Hepatocyte (in vitro differentiated cells): ENCODE results near the gene RNF183. TPM values are rescaled to one million over a fixed set of nuclear protein-coding genes. Genes with fewer than 3 reads are reported as not detected.
"Not testable (repeated sequence)": the region's sequence is repeated elsewhere in the genome, so short reads cannot be mapped to it uniquely, and the experiment has no call there.

ENCODE experiments used
- DNase-seq: peaks from one replicate; pipeline ENCODE4 v3.0.0-alpha.2; 2016; ENCODE audit warnings: low spot score
- H2AFZ ChIP-seq: fragments of 200-600 bp; sonication (generic); 2 replicates; pipeline ENCODE4 v1.6.0; 2016; ENCODE audit warnings: antibody characterized with exemption, mild to moderate bottlenecking
- H3K27ac ChIP-seq: fragments of 200-600 bp; sonication (generic); 2 replicates; pipeline ENCODE4 v1.5.1; 2016; ENCODE audit warnings: mild to moderate bottlenecking
- H3K27me3 ChIP-seq: fragments of 200-600 bp; sonication (generic); 2 replicates; pipeline ENCODE4 v1.6.1; 2016
- H3K36me3 ChIP-seq: fragments of 200-600 bp; sonication (generic); replicated peaks from 2 replicates; pipeline ENCODE4 v1.5.1; 2016; ENCODE audit warnings: low read depth; ENCODE audit not compliant: insufficient read depth
- H3K4me1 ChIP-seq: fragments of 200-600 bp; sonication (generic); 2 replicates; pipeline ENCODE4 v1.5.1; 2016; ENCODE audit warnings: mild to moderate bottlenecking, moderate library complexity; ENCODE audit not compliant: insufficient read depth
- H3K4me2 ChIP-seq: fragments of 200-600 bp; sonication (generic); 2 replicates; pipeline ENCODE4 v1.6.0; 2016
- H3K4me3 ChIP-seq: fragments of 200-600 bp; sonication (generic); 2 replicates; pipeline ENCODE4 v1.5.1; 2016; ENCODE audit warnings: mild to moderate bottlenecking
- H3K79me2 ChIP-seq: fragments of 200-600 bp; sonication (generic); 2 replicates; pipeline ENCODE4 v1.6.0; 2017; ENCODE audit warnings: mild to moderate bottlenecking
- H3K9me2 ChIP-seq: fragments of 200-600 bp; sonication (generic); replicated peaks from 2 replicates; pipeline ENCODE4 v1.6.0; 2017; ENCODE audit warnings: mild to moderate bottlenecking; ENCODE audit not compliant: insufficient read depth
- H3K9me3 ChIP-seq: fragments of 200-600 bp; sonication (generic); 2 replicates; pipeline ENCODE4 v1.5.1; 2016; ENCODE audit warnings: low read depth, mild to moderate bottlenecking
- H4K20me1 ChIP-seq: fragments of 200-600 bp; sonication (generic); 2 replicates; pipeline ENCODE4 v1.6.0; 2016; ENCODE audit warnings: mild to moderate bottlenecking; ENCODE audit not compliant: insufficient read depth, poor library complexity, severe bottlenecking
- EZH2 ChIP-seq: fragments of 200-600 bp; sonication (generic); IDR thresholded peaks from 2 replicates; pipeline ENCODE4 v1.6.1; 2016; ENCODE audit warnings: antibody characterized with exemption, mild to moderate bottlenecking, borderline replicate concordance
- EZH2phosphoT487 ChIP-seq: fragments of 200-600 bp; sonication (generic); IDR thresholded peaks from one replicate; pipeline ENCODE4 v1.6.1; 2018; ENCODE audit warnings: antibody characterized with exemption, mild to moderate bottlenecking, low read depth, moderate library complexity; ENCODE audit not compliant: unreplicated experiment, severe bottlenecking
- WGBS: methylation state at CpG from one replicate; pipeline ENCODE4 v1.1.6; 2016; ENCODE audit warnings: low lambda C conversion rate; ENCODE audit errors: missing lambda C conversion rate; 5-methylcytosine and 5-hydroxymethylcytosine counted together
- polyA plus RNA-seq: library from polyadenylated mRNA; unstranded; fragments of >200 nt; fragmentation: Nextera tagmentation; extraction: Ambion mirVana; gene quantifications from 2 replicates; pipeline ENCODE4 v1.2.1, GENCODE V29; 2016
- total RNA-seq: library from RNA; depleted of rRNA; stranded (reverse); fragments of >200 nt; gene quantifications from 2 replicates; pipeline ENCODE4 v1.2.3, GENCODE V29; 2014
- TF ChIP-seq, protein P1 (sequence below): fragments of 200-600 bp; sonication (generic); IDR thresholded peaks from 2 replicates; pipeline ENCODE4 v1.5.1; 2016; ENCODE audit warnings: antibody characterized with exemption, mild to moderate bottlenecking; ENCODE audit not compliant: poor library complexity

The RNF183 gene
- total and polyA plus RNA-seq, 2 experiments from 2014 or later, result 0.21 to 0.43 TPM

DNA sequence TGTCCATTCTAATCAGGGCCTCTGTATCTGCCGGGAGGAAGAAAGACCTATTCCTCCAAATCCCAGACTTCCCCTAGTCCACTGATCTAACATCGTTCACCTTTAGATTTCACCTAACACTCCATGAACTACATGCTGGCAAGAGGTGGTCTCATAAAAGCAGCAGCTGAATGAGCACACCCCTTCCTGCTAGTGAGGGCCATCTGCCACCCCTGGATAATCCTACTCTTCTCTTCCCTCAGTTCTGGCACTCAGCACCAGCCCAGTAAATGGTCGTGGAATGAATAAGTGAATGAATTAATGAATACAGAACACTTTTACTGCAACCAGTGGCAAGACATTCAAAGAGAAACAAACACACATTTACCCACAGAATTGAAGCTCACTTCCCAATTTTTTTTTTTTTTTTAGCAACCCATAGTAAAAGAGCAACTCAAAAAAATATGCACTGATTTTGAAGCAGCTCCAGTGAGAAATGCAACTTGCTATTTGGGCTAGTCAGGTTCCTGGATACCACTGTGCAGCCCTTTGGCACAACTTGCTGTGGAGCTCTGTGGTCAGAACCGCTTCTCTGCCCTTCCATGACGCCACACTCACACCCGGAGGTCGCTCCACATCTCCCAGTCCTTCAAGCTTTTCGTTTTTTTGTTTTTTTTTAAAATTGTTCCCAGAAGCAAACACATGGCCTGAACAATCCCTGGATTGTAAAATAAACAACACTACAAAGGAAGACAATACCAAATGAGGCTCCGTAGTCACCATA, 6.2 kb downstream of the RNF183 start:
- 70% methylated on average over 9 of the region's 9 CpGs for WGBS
- Histone ChIP-seq H3K79me2 (no peaks in the 10 kb centered on the region), H3K4me1 (peaks cover 5% of the 10 kb centered on the region), H3K36me3 (peaks cover 3% of the 10 kb centered on the region), H3K27ac (no peak overlapping the region), H2AFZ (no peak overlapping the region), H3K9me3 (no peaks in the 10 kb centered on the region), H3K4me2 (no peak overlapping the region), H4K20me1 (no peaks in the 10 kb centered on the region), H3K27me3 (no peaks in the 10 kb centered on the region), H3K4me3 (no peak overlapping the region), H3K9me2 (no peaks in the 10 kb centered on the region)
- DNase-seq, result no peak
- TF ChIP-seq, protein P1, sequence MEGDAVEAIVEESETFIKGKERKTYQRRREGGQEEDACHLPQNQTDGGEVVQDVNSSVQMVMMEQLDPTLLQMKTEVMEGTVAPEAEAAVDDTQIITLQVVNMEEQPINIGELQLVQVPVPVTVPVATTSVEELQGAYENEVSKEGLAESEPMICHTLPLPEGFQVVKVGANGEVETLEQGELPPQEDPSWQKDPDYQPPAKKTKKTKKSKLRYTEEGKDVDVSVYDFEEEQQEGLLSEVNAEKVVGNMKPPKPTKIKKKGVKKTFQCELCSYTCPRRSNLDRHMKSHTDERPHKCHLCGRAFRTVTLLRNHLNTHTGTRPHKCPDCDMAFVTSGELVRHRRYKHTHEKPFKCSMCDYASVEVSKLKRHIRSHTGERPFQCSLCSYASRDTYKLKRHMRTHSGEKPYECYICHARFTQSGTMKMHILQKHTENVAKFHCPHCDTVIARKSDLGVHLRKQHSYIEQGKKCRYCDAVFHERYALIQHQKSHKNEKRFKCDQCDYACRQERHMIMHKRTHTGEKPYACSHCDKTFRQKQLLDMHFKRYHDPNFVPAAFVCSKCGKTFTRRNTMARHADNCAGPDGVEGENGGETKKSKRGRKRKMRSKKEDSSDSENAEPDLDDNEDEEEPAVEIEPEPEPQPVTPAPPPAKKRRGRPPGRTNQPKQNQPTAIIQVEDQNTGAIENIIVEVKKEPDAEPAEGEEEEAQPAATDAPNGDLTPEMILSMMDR, result no peak

DNA sequence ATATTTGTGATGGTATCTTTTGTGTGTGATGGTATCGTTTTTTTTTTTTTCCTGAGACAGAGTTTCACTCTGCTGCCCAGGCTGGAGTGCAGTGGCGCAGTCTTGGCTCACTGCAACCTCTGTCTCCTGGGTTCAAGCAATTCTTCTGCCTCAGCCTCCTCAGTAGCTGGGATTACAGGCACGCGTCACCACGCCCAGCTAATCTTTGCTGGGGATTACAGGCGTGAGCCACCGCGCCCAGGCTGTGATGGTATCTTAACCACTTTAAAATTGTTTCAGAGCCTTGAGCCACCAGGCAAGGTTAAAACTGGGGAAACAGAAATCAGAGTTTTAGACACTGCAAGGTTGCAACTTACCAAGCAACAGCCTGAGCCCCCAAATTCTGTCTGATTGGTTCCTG, 6.9 kb downstream of the RNF183 start:
- H3K9me3 ChIP-seq, H3K4me3 ChIP-seq, H3K9me2 ChIP-seq, H3K36me3 ChIP-seq, H3K4me1 ChIP-seq, H4K20me1 ChIP-seq, H3K27ac ChIP-seq, H3K79me2 ChIP-seq, DNase-seq, H3K4me2 ChIP-seq, H3K27me3 ChIP-seq, H2AFZ ChIP-seq: not testable (repeated sequence)
- WGBS, result 73% methylated on average over 8 of the region's 8 CpGs

DNA sequence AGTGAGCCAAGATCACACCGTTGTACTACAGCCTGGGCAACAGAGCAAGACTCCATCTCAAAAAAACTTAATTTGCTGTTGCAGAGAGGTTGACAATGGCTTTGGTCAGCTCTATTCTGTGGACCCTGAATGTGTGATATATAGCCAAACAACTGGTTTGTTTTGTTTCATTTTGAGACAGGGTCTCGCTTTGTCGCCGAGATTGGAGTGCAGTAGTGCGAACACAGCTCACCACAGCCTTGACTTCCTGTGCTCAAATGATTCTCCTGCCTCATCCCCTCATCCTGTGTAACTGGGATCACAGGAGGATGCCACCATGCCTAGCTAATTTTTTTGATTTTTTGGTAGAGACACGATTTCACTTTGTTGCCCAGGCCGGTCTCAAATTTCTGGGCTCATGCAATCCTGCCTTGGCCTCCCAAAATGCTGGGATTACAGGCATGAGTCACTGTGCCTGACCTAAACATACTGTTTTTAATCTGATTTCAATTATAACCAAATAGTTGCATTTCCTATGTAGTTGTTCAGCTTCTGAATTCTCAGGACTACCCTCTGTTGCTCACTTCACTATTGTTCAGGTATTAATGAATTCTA, 9.8 kb downstream of the RNF183 start:
- Histone ChIP-seq H3K27me3 (no peaks in the 10 kb centered on the region), H3K4me1 (peaks cover 5% of the 10 kb centered on the region), H3K79me2 (no peaks in the 10 kb centered on the region), H3K4me2 (no peak overlapping the region), H4K20me1 (no peaks in the 10 kb centered on the region), H3K4me3 (no peak overlapping the region), H2AFZ (no peak overlapping the region), H3K9me3 (no peaks in the 10 kb centered on the region), H3K9me2 (no peaks in the 10 kb centered on the region), H3K27ac (no peak overlapping the region), H3K36me3 (peaks cover 3% of the 10 kb centered on the region)
- WGBS, result 84% methylated on average over 7 of the region's 7 CpGs
- DNase-seq, result no peak
- TF ChIP-seq, protein P1, result no peak
- no peak for TF ChIP-seq EZH2phosphoT487
- TF ChIP-seq EZH2, result no peak

DNA sequence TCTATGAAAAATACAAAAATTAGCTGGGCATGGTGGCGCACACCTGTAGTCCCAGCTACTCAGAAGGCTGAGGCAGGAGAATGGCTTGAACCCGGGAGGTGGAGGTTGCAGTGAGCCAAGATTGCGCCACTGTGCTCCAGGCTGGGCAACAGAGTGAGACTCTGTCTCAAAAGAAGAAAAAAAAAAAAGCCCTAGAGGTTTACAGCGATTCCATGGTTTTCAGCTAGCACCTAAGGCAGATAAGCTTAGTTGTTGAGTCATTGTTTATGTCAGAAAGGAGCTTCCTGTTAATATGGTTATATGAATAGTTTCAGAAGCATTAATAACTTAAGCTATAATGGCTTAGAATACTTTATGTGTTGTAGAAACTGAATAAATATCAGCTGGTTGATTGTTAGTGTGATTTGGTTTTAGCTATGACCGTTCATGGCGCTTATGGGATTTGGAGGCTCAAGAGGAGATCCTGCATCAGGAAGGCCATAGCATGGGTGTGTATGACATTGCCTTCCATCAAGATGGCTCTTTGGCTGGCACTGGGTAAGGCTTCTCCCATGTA, 13.0 kb downstream of the RNF183 start:
- Histone ChIP-seq H3K9me3 (no peaks in the 10 kb centered on the region), H3K27me3 (no peaks in the 10 kb centered on the region), H3K4me2 (no peak overlapping the region), H3K9me2 (no peaks in the 10 kb centered on the region), H4K20me1 (no peaks in the 10 kb centered on the region), H3K36me3 (peaks cover 3% of the 10 kb centered on the region), H3K4me3 (no peak overlapping the region), H3K4me1 (no peaks in the 10 kb centered on the region), H3K79me2 (no peaks in the 10 kb centered on the region), H2AFZ (no peak overlapping the region), H3K27ac (no peak overlapping the region)
- DNase-seq, result no peak
- WGBS, result 95% methylated on average over 6 of the region's 6 CpGs
- TF ChIP-seq EZH2 (no peak), EZH2phosphoT487 (no peak)
- TF ChIP-seq, protein P1, result no peak
